Liver (tissue), 3 donors: ENCODE results near the gene BRF1.

Source experiments
- EGR1 ChIP-seq, 2 donors: IDR thresholded peaks; 2 replicates each; pipeline ENCODE4 v1.6.1; 2016 to 2018; ENCODE audit warnings: antibody characterized with exemption in 2 of 2, low read depth in 2 of 2
- GABPA ChIP-seq, 2 donors: IDR thresholded peaks in 1 of 2; conservative IDR thresholded peaks in 1 of 2; 2 replicates each; pipeline ENCODE4 v1.6.1; 2016; ENCODE audit warnings: antibody characterized with exemption in 2 of 2, mild to moderate bottlenecking in 1 of 2, moderate library complexity in 1 of 2
- HNF4G ChIP-seq: IDR thresholded peaks from 2 replicates; pipeline ENCODE4 v1.6.1; 2016; ENCODE audit warnings: antibody characterized with exemption
- RAD21 ChIP-seq, 2 donors: IDR thresholded peaks; 2 replicates each; pipeline ENCODE4 v1.6.1; 2016; ENCODE audit warnings: antibody characterized with exemption in 2 of 2, mild to moderate bottlenecking in 2 of 2
- YY1 ChIP-seq: IDR thresholded peaks from 2 replicates; pipeline ENCODE4 v1.6.1; 2016; ENCODE audit warnings: antibody characterized with exemption, mild to moderate bottlenecking
- TF ChIP-seq, protein P1 (sequence below): fragments of 150-350 bp; IDR thresholded peaks from 2 replicates; pipeline ENCODE4 v1.5.1; 2017; ENCODE audit warnings: improper control_type of control experiment, low read depth, low read length; ENCODE audit not compliant: missing input control
- TF ChIP-seq, protein P2 (sequence below): IDR thresholded peaks from 2 replicates; pipeline ENCODE4 v1.6.1; 2016; ENCODE audit warnings: antibody characterized with exemption, mild to moderate bottlenecking
- donor health status: healthy.
- donor health status: healthy.

- TF ChIP-seq, protein P1, sequence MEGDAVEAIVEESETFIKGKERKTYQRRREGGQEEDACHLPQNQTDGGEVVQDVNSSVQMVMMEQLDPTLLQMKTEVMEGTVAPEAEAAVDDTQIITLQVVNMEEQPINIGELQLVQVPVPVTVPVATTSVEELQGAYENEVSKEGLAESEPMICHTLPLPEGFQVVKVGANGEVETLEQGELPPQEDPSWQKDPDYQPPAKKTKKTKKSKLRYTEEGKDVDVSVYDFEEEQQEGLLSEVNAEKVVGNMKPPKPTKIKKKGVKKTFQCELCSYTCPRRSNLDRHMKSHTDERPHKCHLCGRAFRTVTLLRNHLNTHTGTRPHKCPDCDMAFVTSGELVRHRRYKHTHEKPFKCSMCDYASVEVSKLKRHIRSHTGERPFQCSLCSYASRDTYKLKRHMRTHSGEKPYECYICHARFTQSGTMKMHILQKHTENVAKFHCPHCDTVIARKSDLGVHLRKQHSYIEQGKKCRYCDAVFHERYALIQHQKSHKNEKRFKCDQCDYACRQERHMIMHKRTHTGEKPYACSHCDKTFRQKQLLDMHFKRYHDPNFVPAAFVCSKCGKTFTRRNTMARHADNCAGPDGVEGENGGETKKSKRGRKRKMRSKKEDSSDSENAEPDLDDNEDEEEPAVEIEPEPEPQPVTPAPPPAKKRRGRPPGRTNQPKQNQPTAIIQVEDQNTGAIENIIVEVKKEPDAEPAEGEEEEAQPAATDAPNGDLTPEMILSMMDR: no peak
- no peak for TF ChIP-seq HNF4G
- no peak for TF ChIP-seq RAD21 (IDR thresholded peaks at IDR 0.05)
- no peak for TF ChIP-seq YY1
- TF ChIP-seq EGR1 (IDR thresholded peaks at IDR 0.05; ENCODE audit: low read depth in 2 of 2): no peak
- TF ChIP-seq, protein P2, sequence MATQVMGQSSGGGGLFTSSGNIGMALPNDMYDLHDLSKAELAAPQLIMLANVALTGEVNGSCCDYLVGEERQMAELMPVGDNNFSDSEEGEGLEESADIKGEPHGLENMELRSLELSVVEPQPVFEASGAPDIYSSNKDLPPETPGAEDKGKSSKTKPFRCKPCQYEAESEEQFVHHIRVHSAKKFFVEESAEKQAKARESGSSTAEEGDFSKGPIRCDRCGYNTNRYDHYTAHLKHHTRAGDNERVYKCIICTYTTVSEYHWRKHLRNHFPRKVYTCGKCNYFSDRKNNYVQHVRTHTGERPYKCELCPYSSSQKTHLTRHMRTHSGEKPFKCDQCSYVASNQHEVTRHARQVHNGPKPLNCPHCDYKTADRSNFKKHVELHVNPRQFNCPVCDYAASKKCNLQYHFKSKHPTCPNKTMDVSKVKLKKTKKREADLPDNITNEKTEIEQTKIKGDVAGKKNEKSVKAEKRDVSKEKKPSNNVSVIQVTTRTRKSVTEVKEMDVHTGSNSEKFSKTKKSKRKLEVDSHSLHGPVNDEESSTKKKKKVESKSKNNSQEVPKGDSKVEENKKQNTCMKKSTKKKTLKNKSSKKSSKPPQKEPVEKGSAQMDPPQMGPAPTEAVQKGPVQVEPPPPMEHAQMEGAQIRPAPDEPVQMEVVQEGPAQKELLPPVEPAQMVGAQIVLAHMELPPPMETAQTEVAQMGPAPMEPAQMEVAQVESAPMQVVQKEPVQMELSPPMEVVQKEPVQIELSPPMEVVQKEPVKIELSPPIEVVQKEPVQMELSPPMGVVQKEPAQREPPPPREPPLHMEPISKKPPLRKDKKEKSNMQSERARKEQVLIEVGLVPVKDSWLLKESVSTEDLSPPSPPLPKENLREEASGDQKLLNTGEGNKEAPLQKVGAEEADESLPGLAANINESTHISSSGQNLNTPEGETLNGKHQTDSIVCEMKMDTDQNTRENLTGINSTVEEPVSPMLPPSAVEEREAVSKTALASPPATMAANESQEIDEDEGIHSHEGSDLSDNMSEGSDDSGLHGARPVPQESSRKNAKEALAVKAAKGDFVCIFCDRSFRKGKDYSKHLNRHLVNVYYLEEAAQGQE: no peak
- no peak for TF ChIP-seq GABPA (IDR thresholded peaks at IDR 0.05 in 1 of 2, conservative IDR thresholded peaks at IDR 0.05 in 1 of 2)
Measured at GRCh38 chr14:105181549-105182295, 119.1 kb downstream of the BRF1 start.
